GM23338 (cell line): ENCODE data around the gene TMEM151B. TPM values are rescaled to one million over a fixed set of nuclear protein-coding genes. Genes with fewer than 3 reads are reported as not detected.

Experiments used
- ATAC-seq: fragments of 200-7000 bp; cut with Tn5 transposase; 3 replicates; pipeline ENCODE4 v1.9.1; 2020
- DNase-seq: peaks from one replicate; pipeline ENCODE4 v3.0.0-alpha.2; 2015; ENCODE audit warnings: low spot score
- H2AFZ ChIP-seq: fragments of 200-600 bp; sonication (generic); 2 replicates; pipeline ENCODE4 v1.8.0; 2016; ENCODE audit warnings: antibody characterized with exemption, mild to moderate bottlenecking, moderate library complexity
- H3F3A ChIP-seq: fragments of 200-600 bp; sonication (generic); replicated peaks from 2 replicates; pipeline ENCODE4 v1.8.0; 2017; ENCODE audit warnings: antibody characterized with exemption, mixed run types, low read depth
- H3K27ac ChIP-seq: fragments of 200-600 bp; sonication (generic); 2 replicates; pipeline ENCODE4 v1.6.1; 2016; ENCODE audit warnings: low read depth
- H3K27me3 ChIP-seq: fragments of 200-600 bp; sonication (generic); 2 replicates; pipeline ENCODE4 v1.8.0; 2016; ENCODE audit warnings: mild to moderate bottlenecking, mixed run types, moderate library complexity; ENCODE audit not compliant: insufficient read depth
- H3K36me3 ChIP-seq: fragments of 200-600 bp; sonication (generic); 2 replicates; pipeline ENCODE4 v1.8.0; 2016; ENCODE audit warnings: mild to moderate bottlenecking; ENCODE audit not compliant: insufficient read depth
- H3K4me1 ChIP-seq: fragments of 200-600 bp; sonication (generic); 2 replicates; pipeline ENCODE4 v1.8.0; 2016; ENCODE audit warnings: mild to moderate bottlenecking, moderate library complexity; ENCODE audit not compliant: insufficient read depth
- H3K4me2 ChIP-seq: fragments of 200-600 bp; sonication (generic); 2 replicates; pipeline ENCODE4 v1.7.1; 2017; ENCODE audit warnings: mixed run types
- H3K4me3 ChIP-seq: fragments of 200-600 bp; sonication (generic); 2 replicates; pipeline ENCODE4 v1.6.1; 2016; ENCODE audit warnings: mixed run types
- H3K79me2 ChIP-seq: fragments of 200-600 bp; sonication (generic); replicated peaks from 2 replicates; pipeline ENCODE4 v1.8.0; 2017; ENCODE audit warnings: mild to moderate bottlenecking; ENCODE audit not compliant: insufficient read depth
- H3K9me2 ChIP-seq: fragments of 200-600 bp; sonication (generic); 2 replicates; pipeline ENCODE4 v1.8.0; 2017; ENCODE audit not compliant: insufficient read depth
- H4K20me1 ChIP-seq: fragments of 200-600 bp; sonication (generic); replicated peaks from 2 replicates; pipeline ENCODE4 v1.8.0; 2017; ENCODE audit warnings: mild to moderate bottlenecking; ENCODE audit not compliant: insufficient read depth
- H3K27ac Mint-ChIP-seq: 2 replicates; pipeline ENCODE4 v1.8.0; 2020; ENCODE audit warnings: inconsistent platforms, mild to moderate bottlenecking, moderate library complexity, mixed read lengths
- H3K27me3 Mint-ChIP-seq: 3 replicates; pipeline ENCODE4 v1.8.0; 2022; ENCODE audit warnings: low read depth, mild to moderate bottlenecking, moderate library complexity, mixed read lengths, inconsistent platforms; ENCODE audit not compliant: insufficient read depth, poor library complexity
- H3K36me3 Mint-ChIP-seq: 3 replicates; pipeline ENCODE4 v1.8.0; 2021; ENCODE audit warnings: low read depth, mild to moderate bottlenecking, inconsistent platforms, moderate library complexity, mixed read lengths
- H3K4me1 Mint-ChIP-seq: 3 replicates; pipeline ENCODE4 v1.8.0; 2020; ENCODE audit warnings: mild to moderate bottlenecking, inconsistent platforms, mixed read lengths
- H3K4me3 Mint-ChIP-seq: 3 replicates; pipeline ENCODE4 v1.8.0; 2021; ENCODE audit warnings: moderate library complexity, mild to moderate bottlenecking, inconsistent platforms, mixed read lengths
- H3K9me3 Mint-ChIP-seq: 3 replicates; pipeline ENCODE4 v1.8.0; 2020; ENCODE audit warnings: moderate library complexity, mild to moderate bottlenecking, inconsistent platforms, mixed read lengths
- EZH2phosphoT487 ChIP-seq: fragments of 200-600 bp; sonication (generic); IDR thresholded peaks from one replicate; pipeline ENCODE4 v1.8.1; 2018; ENCODE audit warnings: antibody characterized with exemption; ENCODE audit not compliant: unreplicated experiment
- ZNF331 ChIP-seq: fragments of 250-450 bp; sonication (Bioruptor Pico); IDR thresholded peaks from 2 replicates; pipeline ENCODE4 v1.5.0; 2020; ENCODE audit warnings: low read depth, mild to moderate bottlenecking, moderate library complexity
- polyA plus RNA-seq: library from polyadenylated mRNA; unstranded; fragments of >200 nt; fragmentation: Nextera tagmentation; extraction: Ambion mirVana; gene quantifications from 2 replicates; pipeline ENCODE4 v1.2.1, GENCODE V29; 2016
- total RNA-seq: library from RNA; depleted of rRNA; stranded (reverse); fragments of >200 nt; shearing (Covaris generic); gene quantifications from 2 replicates; pipeline ENCODE4 v1.2.3, GENCODE V29; 2014
- TF ChIP-seq, protein P1 (sequence below): fragments of 250-450 bp; sonication (Bioruptor Pico); IDR thresholded peaks from 2 replicates; pipeline ENCODE4 v1.5.0; 2020; ENCODE audit warnings: mild to moderate bottlenecking, moderate library complexity

TMEM151B gene
- total and polyA plus RNA-seq, 2 experiments from 2014 or later = 0.91 to 14.6 TPM

DNA sequence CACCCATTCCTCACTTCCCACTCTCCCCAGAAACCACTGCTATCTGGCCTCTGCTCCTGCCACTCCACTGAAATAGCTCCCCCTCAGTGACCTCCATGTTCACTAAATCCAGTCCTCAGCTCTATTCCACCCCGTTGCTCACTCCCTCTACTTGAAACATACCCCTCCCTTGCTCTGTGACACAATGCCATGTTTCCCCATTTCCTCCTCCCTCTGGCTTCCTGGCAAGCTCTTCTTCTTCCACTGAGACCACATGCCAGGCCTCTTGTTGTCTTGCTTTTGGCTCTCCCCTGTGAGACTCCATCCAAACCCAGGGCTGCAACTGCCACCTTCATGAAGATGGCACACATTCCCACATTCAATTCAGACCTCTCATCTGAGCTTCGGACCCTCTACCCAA is 13.9 kb downstream of the TMEM151B start:
- 0 out of 2 replicates have a peak, but pooled peaks cover 5% of the 10 kb centered on the region for H3K27me3 ChIP-seq
- H3K27me3 Mint-ChIP-seq = peaks cover 17% of the 10 kb centered on the region

More for the DNA sequence above, 13.9 kb downstream of the TMEM151B start:
- Mint-ChIP-seq H3K4me3 (no peak overlapping the region), H3K9me3 (no peaks in the 10 kb centered on the region; the same call in 2 of the 3 replicates), H3K36me3 (no peaks in the 10 kb centered on the region; the same call in 2 of the 3 replicates), H3K27ac (no peak overlapping the region), H3K4me1 (peaks cover 7% of the 10 kb centered on the region)
- Histone ChIP-seq H3F3A (no peaks in the 10 kb centered on the region), H2AFZ (no peak overlapping the region), H3K4me1 (no peaks in the 10 kb centered on the region), H3K4me2 (no peak overlapping the region), H3K27ac (no peak overlapping the region), H3K79me2 (no peaks in the 10 kb centered on the region), H3K9me2 (no peaks in the 10 kb centered on the region), H4K20me1 (no peaks in the 10 kb centered on the region), H3K36me3 (no peaks in the 10 kb centered on the region), H3K4me3 (no peak overlapping the region)
- TF ChIP-seq ZNF331 (CRISPR knock-in tag) (no peak), EZH2phosphoT487 (no peak)
- TF ChIP-seq, protein P1, sequence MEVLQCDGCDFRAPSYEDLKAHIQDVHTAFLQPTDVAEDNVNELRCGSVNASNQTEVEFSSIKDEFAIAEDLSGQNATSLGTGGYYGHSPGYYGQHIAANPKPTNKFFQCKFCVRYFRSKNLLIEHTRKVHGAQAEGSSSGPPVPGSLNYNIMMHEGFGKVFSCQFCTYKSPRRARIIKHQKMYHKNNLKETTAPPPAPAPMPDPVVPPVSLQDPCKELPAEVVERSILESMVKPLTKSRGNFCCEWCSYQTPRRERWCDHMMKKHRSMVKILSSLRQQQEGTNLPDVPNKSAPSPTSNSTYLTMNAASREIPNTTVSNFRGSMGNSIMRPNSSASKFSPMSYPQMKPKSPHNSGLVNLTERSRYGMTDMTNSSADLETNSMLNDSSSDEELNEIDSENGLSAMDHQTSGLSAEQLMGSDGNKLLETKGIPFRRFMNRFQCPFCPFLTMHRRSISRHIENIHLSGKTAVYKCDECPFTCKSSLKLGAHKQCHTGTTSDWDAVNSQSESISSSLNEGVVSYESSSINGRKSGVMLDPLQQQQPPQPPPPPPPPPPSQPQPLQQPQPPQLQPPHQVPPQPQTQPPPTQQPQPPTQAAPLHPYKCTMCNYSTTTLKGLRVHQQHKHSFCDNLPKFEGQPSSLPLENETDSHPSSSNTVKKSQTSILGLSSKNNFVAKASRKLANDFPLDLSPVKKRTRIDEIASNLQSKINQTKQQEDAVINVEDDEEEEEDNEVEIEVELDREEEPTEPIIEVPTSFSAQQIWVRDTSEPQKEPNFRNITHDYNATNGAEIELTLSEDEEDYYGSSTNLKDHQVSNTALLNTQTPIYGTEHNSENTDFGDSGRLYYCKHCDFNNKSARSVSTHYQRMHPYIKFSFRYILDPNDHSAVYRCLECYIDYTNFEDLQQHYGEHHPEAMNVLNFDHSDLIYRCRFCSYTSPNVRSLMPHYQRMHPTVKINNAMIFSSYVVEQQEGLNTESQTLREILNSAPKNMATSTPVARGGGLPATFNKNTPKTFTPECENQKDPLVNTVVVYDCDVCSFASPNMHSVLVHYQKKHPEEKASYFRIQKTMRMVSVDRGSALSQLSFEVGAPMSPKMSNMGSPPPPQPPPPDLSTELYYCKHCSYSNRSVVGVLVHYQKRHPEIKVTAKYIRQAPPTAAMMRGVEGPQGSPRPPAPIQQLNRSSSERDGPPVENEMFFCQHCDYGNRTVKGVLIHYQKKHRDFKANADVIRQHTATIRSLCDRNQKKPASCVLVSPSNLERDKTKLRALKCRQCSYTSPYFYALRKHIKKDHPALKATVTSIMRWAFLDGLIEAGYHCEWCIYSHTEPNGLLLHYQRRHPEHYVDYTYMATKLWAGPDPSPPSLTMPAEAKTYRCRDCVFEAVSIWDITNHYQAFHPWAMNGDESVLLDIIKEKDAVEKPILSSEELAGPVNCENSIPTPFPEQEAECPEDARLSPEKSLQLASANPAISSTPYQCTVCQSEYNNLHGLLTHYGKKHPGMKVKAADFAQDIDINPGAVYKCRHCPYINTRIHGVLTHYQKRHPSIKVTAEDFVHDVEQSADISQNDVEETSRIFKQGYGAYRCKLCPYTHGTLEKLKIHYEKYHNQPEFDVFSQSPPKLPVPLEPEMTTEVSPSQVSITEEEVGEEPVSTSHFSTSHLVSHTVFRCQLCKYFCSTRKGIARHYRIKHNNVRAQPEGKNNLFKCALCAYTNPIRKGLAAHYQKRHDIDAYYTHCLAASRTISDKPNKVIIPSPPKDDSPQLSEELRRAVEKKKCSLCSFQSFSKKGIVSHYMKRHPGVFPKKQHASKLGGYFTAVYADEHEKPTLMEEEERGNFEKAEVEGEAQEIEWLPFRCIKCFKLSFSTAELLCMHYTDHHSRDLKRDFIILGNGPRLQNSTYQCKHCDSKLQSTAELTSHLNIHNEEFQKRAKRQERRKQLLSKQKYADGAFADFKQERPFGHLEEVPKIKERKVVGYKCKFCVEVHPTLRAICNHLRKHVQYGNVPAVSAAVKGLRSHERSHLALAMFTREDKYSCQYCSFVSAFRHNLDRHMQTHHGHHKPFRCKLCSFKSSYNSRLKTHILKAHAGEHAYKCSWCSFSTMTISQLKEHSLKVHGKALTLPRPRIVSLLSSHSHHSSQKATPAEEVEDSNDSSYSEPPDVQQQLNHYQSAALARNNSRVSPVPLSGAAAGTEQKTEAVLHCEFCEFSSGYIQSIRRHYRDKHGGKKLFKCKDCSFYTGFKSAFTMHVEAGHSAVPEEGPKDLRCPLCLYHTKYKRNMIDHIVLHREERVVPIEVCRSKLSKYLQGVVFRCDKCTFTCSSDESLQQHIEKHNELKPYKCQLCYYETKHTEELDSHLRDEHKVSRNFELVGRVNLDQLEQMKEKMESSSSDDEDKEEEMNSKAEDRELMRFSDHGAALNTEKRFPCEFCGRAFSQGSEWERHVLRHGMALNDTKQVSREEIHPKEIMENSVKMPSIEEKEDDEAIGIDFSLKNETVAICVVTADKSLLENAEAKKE (CRISPR knock-in tag) = no peak
- DNase-seq (no peak), ATAC-seq (peak; percentile 18; the same call in 2 of the 3 replicates)
